Stomach (tissue), 4 donors: ENCODE results near the gene DCP1B.

Experiments used
- EP300 ChIP-seq: sonication (generic); formaldehyde crosslinking; IDR thresholded peaks from one replicate; pipeline ENCODE4 v1.6.1; 2017; ENCODE audit warnings: antibody characterized with exemption
- POLR2A ChIP-seq, 4 donors: fragments of 450-650 bp; IDR thresholded peaks; one replicate each; pipeline ENCODE4 v1.6.1; 2016; ENCODE audit warnings: antibody characterized with exemption in 4 of 4, control low read depth in 2 of 4, mild to moderate bottlenecking in 1 of 4, moderate library complexity in 1 of 4

- TF ChIP-seq POLR2A (IDR thresholded peaks at IDR 0.05) (no peak), EP300 (no peak)
These were observed 10.9 kb downstream of the DCP1B start for GRCh38 chr12:1993341-1993740.
